IMR-90 (cell line): Measurements from ENCODE around the gene MED6.

Experiments
- BHLHE40 ChIP-seq: fragments of 150-350 bp; IDR thresholded peaks from 2 replicates; pipeline ENCODE4 v1.6.1; 2016; ENCODE audit warnings: mild to moderate bottlenecking, low read depth, low read length
- CEBPB ChIP-seq: IDR thresholded peaks from 2 replicates; pipeline ENCODE4 v1.6.1; 2012; ENCODE audit warnings: low read depth, low read length, improper control_type of control experiment
- MXI1 ChIP-seq: IDR thresholded peaks from 2 replicates; pipeline ENCODE4 v1.6.1; 2012; ENCODE audit warnings: low read depth, mild to moderate bottlenecking, low read length, moderate library complexity, borderline replicate concordance
- POLR2A ChIP-seq: IDR thresholded peaks from 2 replicates; pipeline ENCODE4 v1.6.1; 2012; ENCODE audit warnings: mild to moderate bottlenecking, low read depth, low read length
- RAD21 ChIP-seq: IDR thresholded peaks from 2 replicates; pipeline ENCODE4 v1.6.1; 2012; ENCODE audit warnings: low read length, improper control_type of control experiment
- RFX5 ChIP-seq: IDR thresholded peaks from 2 replicates; pipeline ENCODE4 v1.8.0; 2012; ENCODE audit warnings: low read depth, mild to moderate bottlenecking, low read length, moderate library complexity
- TF ChIP-seq, protein P1 (sequence below): conservative IDR thresholded peaks from 2 replicates; pipeline ENCODE4 v1.5.1; 2012; ENCODE audit warnings: mild to moderate bottlenecking, low read depth, low read length, improper control_type of control experiment
- TF ChIP-seq, protein P2 (sequence below): fragments of 150-350 bp; IDR thresholded peaks from 2 replicates; pipeline ENCODE4 v1.6.1; 2017; ENCODE audit warnings: mild to moderate bottlenecking, antibody characterized with exemption, low read length, low read depth
- TF ChIP-seq, protein P3 (sequence below): fragments of 150-350 bp; IDR thresholded peaks from 2 replicates; pipeline ENCODE4 v1.6.1; 2016; ENCODE audit warnings: low read depth, mild to moderate bottlenecking, low read length, moderate library complexity, borderline replicate concordance

DNA sequence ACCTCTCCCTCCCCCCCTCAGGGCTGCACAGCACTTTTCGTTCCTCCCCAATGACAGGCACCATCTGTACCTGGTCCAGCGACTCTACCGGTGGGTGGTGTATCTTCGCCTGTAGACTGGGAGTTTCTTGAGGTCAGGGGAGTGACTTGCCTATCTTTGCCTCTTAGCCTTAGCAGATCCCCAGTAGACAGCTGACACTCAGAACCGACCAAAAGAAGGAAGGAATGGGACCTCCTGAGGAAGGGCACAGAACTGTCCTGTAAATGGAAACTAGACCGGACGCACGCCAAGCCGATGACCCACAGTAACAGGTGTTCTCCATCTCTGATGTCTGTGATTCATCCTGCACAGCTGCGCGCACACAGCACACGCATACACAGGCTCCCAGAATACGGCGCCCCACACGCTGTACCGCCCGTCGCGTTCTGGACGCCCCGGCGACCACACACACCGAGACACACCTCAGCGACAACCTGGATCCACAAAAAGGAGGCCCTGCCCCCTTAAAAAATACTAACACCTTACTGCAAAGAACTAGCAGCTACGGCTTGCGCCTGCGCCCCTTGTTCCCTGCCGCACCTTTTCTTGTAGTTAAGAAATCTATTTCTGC is 40.6 kb upstream of the MED6 start:
- TF ChIP-seq POLR2A = no peak
- TF ChIP-seq, protein P1, sequence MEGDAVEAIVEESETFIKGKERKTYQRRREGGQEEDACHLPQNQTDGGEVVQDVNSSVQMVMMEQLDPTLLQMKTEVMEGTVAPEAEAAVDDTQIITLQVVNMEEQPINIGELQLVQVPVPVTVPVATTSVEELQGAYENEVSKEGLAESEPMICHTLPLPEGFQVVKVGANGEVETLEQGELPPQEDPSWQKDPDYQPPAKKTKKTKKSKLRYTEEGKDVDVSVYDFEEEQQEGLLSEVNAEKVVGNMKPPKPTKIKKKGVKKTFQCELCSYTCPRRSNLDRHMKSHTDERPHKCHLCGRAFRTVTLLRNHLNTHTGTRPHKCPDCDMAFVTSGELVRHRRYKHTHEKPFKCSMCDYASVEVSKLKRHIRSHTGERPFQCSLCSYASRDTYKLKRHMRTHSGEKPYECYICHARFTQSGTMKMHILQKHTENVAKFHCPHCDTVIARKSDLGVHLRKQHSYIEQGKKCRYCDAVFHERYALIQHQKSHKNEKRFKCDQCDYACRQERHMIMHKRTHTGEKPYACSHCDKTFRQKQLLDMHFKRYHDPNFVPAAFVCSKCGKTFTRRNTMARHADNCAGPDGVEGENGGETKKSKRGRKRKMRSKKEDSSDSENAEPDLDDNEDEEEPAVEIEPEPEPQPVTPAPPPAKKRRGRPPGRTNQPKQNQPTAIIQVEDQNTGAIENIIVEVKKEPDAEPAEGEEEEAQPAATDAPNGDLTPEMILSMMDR = no peak
- TF ChIP-seq RAD21 = no peak
- TF ChIP-seq, protein P2, sequence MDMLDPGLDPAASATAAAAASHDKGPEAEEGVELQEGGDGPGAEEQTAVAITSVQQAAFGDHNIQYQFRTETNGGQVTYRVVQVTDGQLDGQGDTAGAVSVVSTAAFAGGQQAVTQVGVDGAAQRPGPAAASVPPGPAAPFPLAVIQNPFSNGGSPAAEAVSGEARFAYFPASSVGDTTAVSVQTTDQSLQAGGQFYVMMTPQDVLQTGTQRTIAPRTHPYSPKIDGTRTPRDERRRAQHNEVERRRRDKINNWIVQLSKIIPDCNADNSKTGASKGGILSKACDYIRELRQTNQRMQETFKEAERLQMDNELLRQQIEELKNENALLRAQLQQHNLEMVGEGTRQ = no peak
- no peak for TF ChIP-seq MXI1
- no peak for TF ChIP-seq RFX5
- TF ChIP-seq, protein P3, sequence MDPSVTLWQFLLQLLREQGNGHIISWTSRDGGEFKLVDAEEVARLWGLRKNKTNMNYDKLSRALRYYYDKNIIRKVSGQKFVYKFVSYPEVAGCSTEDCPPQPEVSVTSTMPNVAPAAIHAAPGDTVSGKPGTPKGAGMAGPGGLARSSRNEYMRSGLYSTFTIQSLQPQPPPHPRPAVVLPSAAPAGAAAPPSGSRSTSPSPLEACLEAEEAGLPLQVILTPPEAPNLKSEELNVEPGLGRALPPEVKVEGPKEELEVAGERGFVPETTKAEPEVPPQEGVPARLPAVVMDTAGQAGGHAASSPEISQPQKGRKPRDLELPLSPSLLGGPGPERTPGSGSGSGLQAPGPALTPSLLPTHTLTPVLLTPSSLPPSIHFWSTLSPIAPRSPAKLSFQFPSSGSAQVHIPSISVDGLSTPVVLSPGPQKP = no peak
- TF ChIP-seq CEBPB = no peak
- TF ChIP-seq BHLHE40 = no peak
